GM21360 (cell line): ENCODE results near the gene ENHO.

ENCODE experiments used
- ATAC-seq: cut with Tn5 transposase; IDR thresholded peaks from one replicate; pipeline ENCODE4 v1.9.1; 2021; ENCODE audit warnings: mild to moderate bottlenecking, moderate library complexity; ENCODE audit not compliant: unreplicated experiment

ENHO gene

DNA sequence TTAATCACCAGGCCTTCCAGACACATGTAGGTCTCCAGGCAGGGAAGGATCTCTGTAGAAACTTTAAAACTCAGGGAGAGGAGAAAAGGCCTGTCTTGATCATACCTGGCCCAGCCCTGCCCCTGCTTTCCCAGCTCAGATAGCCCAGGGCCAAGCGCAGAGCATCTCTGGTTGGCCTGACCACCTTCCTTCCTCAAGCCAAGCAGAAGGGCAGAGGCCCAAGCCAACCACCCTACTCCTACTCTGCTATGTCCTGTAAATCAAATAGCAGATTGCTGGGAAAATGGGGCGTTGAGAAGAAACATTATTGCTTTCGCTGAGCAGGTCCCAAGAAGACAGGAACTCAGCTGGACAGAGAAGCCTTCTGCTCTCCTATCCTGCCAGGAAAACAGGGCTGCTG lies 14.3 kb downstream of the ENHO start:
- no peak for ATAC-seq

- no peak for ATAC-seq
Observed at GRCh38 chr9:34507966-34508365, 14.8 kb downstream of the ENHO start.

DNA sequence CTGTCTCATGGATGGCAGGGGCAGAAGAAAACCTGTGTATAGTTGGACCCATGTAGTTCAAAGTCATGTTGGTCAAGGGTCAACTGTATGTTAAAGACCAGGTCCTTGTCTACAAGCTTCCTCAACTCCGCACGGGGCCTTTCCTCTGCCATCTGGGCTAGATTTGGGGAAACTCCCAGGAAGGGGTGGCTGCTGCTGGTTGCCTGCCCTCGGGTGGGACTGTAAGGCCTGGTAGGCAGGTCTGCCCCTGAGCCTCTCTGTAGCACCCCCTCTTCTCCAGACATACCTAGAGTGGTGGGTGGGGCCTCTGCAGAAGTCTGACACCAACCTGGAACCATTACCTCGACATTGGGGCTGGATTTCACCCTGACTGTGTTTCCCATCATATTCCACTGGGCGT lies 15.2 kb downstream of the ENHO start:
- no peak for ATAC-seq

DNA sequence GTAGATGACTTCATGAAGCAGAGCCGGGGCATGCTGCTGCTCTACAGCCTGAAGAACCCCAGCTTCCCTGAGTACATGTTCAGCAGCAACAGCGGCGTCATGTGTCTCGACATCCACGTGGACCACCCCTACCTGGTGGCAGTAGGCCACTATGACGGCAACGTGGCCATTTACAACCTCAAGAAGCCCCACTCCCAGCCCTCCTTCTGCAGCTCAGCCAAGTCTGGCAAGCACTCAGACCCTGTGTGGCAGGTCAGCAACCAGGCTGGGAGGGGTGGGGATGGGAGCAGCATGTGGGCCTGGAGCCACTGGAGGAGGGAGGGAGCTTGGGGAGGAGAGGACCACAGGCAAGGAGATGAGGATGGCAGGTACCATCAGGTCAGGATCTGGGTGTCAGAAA lies 16.2 kb downstream of the ENHO start:
- ATAC-seq, result no peak

- no peak for ATAC-seq
Observed at GRCh38 chr9:34505370-34506120, 17.2 kb downstream of the ENHO start.

DNA sequence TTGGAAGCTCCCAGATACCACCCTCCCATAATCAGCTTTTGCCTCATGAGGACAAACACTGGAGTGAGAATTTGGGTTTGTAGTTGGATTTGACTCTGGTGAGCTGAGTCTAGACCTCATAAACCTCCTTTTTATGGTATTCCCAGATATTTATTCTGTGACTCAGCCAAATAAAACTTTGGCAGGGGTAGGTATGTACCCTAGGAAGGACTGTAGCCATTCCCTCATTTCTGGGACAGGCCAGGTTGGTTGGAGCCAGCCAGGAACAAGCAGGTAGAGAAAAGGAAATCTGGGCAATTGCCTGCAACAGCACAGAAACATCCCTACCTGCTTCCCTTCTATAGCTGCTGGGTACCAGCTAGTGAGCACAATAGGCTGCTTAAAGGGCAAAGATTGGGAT lies 19.4 kb downstream of the ENHO start:
- no peak for ATAC-seq

DNA sequence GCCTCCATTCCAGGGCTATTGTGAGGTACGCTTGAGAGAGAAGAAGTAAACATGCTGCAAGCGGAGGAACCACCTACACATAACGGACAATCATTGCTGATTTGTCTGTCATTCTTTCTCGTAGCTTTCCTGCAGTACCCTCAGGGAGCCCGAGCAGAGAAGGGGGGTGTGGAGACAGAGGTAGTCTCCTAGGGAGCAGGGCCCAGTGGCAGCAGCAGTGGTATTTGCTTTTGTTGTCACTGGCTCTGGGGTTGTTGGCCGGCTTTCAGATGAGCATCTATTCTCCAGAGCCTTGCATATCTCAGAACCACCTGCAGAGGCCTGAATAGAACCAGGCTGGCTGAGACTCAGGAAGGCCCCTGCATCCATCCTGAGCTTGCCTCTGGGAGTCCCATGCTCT lies 19.9 kb downstream of the ENHO start:
- ATAC-seq, result no peak

GRCh38 chr9:34502471-34502870 lies 20.3 kb downstream of the ENHO start:
- no peak for ATAC-seq

DNA sequence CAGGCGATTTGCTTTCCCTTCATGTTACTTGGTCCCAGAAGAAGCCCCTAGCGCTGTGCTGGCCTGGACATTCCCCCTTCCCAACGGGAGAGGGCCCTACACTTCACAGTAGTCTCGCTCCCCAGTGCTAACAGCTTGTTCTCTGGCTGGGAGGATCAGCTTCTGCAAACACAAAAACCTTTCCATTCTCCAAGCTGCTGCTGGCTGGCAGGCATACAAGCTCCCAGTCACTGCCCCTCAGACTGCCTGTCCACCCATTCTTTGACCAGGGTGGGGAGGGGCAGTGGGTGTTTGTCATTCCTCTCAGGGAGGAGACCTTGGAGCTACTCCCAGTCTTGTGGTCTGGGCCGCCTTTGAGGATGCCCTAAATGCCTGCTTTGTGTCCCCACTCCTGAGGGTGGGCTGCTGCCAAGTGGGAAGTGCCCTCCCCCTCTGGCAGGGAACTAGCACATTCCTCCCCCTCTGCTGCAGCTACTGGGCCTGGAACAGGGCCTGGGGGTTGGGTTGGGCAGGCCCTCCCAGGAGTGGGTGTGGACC lies 20.8 kb downstream of the ENHO start:
- ATAC-seq, result no peak

DNA sequence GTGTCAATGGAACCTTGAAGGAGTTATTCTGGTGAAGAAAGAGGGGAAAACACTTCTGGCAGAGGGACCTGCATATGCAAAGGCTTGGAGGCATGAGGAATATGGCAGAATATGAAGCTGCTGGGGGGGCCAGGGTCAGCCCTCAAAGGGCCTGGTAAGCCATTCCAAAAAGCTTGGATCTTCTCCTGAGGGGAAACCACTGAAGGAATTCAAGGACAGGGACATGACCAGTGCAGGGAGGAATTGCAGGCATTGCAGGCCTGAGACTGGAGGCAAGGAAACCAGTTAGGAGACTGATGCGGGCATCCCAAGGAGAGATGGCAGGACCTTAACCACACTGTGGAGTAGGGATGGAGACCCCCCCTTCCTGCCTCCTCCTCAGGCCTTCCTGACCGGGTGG lies 21.4 kb downstream of the ENHO start:
- ATAC-seq, result no peak

DNA sequence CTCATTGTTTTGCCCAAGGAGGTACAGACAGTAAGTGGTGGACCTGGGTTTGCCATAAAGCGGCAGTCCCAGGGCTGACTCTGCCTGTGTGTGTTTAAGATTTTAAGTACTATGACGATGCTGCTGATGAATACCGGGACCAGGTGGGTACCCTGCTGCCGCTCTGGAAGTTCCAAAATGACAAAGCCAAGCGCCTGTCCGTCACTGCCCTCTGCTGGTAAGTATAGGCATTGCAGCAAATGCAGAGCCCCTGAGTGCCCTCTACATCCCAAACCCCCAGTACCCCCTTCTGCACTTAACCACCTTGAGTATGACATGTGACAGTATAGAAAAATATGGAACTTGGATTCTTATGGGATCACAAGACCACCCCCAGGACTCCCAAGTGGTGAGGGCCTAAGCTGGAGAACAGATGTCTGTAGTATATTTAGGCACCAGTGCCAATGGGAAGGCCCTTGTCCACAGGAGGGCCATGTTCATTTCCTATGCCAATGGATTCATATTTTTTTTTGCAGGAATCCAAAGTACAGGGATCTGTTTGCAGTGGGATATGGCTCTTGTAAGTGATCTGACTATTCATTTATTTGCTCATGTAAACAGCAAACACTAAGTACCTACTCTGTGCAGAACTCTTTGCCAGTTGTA lies 22.0 kb downstream of the ENHO start:
- no peak for ATAC-seq

- no peak for ATAC-seq
Observed at GRCh38 chr9:34499076-34499475, 23.7 kb downstream of the ENHO start.

GRCh38 chr9:34498553-34498952 lies 24.2 kb downstream of the ENHO start:
- no peak for ATAC-seq

DNA sequence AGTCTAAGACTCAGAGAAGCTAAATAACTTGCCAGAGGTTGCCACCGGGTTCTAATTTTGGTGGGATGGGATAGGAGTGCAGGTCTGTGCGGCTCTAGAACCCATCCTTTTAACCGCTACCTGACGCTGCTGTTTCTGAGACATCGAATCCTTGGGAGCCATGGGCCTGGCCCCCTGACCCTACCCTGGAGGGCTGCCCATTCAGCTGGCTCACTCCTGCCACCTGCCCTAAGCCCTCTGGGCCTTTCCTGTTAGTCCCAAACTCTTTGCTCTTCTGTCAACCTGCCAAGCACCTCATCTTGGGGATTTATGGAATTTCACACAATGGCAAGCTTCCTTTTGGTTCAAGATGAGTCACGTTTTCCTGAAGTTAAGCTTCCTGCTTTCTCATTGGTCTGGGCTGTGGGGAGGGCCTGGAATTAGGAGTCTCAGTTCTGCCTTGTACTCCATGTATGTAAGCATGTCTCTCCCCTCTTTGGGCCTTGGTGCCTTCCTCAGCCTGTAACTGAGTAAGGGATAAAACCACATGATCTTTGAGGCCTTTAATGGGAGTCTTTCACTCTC lies 26.6 kb downstream of the ENHO start:
- no peak for ATAC-seq

- ATAC-seq, result no peak
Observed at GRCh38 chr9:34493972-34494535, 28.7 kb downstream of the ENHO start.

GRCh38 chr9:34492051-34492450 lies 30.7 kb downstream of the ENHO start:
- no peak for ATAC-seq

DNA sequence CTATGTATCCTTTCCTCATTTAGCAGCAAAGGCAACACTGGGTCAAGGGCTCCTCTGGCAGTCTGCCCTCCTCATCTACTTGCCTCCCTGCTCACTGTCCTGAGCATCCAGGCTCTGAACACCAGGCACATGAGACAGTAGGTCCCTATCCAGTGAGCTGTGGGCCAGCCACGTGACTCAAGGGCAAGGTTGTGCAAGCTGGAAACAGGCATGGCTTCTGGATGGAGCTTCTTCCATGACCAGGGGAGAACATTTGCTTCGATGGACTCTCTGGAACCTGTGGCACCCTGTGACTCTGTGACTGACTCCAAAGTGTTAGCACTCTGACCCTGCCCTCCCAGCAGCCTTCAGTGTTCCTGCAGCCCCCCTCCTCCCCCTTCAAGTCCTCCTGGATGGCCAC lies 31.2 kb downstream of the ENHO start:
- no peak for ATAC-seq

- no peak for ATAC-seq
Observed at GRCh38 chr9:34490760-34491159, 32.0 kb downstream of the ENHO start.

DNA sequence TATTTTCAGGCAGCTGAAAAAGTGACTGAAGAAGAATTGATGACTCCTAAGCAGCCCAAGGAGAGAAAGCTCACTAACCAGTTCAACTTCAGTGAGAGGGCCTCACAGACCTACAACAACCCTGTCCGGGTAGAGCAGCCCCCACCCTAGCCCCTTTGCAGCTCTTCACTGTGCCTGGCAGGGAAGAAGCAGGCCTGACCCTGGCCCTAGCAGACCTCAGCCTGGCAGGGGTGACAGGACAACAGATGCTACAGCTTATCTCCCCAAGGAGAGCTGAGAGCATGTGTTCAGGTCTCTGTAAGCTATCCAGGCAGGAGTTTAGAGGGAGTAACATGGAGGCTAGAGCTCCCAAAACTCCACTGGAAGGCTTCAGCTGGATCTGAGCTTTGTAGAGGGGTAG lies 32.4 kb downstream of the ENHO start:
- no peak for ATAC-seq

DNA sequence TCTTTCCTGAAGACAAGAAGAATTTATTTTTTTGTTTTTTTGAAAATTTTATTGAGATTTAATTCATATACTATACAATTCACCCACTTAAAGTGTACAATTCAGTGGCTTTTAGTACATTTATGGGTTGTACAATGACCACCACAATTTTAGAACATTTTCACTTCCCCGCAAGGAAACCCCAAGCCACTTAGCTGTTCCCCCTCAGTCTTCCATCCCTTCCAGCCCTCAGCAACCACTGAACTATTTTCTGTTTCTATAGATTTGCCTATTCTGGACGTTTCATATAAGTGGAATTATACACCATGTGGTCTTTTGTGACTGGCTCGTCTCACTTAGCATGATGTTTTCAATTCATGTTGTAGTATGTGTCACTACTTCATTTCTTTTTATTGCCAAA lies 36.2 kb downstream of the ENHO start:
- no peak for ATAC-seq

GRCh38 chr9:34485822-34486221 lies 37.0 kb downstream of the ENHO start:
- ATAC-seq, result no peak

DNA sequence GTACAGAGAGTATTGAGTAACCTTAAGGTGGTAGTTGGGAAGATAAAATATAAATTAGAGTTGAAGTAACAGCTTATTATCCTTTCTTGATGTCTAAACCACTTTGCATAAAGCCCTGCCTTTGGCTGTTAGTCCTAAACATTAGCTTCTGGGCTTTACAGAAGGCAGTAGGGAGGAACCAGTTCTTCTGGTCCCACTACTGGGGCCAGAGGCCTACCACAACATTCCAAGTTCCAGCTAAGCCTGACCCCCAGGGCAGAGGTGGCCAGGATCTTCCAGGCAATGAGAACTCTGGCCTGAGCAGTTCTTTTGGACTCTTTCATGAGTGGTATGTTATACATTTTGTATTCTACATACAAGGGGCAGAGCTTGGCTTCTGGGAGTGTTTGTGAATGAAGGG lies 38.1 kb downstream of the ENHO start:
- ATAC-seq, result no peak
